ENCODE results near the gene HSPG2.

DNA sequence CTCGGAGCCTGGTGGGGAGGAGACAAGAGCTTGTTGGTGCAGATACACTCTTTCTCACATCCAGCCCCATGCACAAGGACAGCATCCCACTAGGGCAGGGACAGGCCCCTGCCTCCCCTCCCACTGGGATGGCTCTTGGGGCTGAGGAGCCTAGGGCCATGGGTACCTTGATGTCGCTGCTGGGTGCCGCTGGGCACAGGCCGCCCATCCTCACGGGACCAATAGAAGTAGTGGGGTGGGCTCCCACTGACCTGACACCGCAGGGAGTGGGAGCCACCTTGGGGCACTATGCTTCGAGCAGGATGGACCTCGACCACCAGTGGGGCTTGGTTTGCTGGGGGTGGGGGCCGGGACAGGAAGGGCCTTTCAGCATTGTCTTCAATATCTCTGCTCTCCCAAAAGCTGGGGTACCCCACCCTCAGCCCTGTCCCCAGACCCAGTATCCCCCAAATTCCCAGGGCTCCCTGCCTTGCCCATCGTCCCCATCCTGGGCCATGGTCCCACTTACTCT, 77.4 kb downstream of the HSPG2 start:
- no peak for TF ChIP-seq MEF2D (tag; conservative IDR thresholded peaks at IDR 0.05; ENCODE audit: low read depth)
- TF ChIP-seq, protein P1, sequence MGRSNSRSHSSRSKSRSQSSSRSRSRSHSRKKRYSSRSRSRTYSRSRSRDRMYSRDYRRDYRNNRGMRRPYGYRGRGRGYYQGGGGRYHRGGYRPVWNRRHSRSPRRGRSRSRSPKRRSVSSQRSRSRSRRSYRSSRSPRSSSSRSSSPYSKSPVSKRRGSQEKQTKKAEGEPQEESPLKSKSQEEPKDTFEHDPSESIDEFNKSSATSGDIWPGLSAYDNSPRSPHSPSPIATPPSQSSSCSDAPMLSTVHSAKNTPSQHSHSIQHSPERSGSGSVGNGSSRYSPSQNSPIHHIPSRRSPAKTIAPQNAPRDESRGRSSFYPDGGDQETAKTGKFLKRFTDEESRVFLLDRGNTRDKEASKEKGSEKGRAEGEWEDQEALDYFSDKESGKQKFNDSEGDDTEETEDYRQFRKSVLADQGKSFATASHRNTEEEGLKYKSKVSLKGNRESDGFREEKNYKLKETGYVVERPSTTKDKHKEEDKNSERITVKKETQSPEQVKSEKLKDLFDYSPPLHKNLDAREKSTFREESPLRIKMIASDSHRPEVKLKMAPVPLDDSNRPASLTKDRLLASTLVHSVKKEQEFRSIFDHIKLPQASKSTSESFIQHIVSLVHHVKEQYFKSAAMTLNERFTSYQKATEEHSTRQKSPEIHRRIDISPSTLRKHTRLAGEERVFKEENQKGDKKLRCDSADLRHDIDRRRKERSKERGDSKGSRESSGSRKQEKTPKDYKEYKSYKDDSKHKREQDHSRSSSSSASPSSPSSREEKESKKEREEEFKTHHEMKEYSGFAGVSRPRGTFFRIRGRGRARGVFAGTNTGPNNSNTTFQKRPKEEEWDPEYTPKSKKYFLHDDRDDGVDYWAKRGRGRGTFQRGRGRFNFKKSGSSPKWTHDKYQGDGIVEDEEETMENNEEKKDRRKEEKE (IDR thresholded peaks at IDR 0.05; ENCODE audit: borderline replicate concordance in 1 of 2, control insufficient read depth in 1 of 2, low read depth in 2 of 2, low read length in 1 of 2): no peak
- TF ChIP-seq WHSC1 (IDR thresholded peaks at IDR 0.05; ENCODE audit: low read length): no peak
- TF ChIP-seq SMARCA5 (IDR thresholded peaks at IDR 0.05): no peak
